Osteoblast (primary cell): Measurements from ENCODE around the gene PEA15. TPM values are rescaled to one million over a fixed set of nuclear protein-coding genes. Genes with fewer than 3 reads are reported as not detected.

Experiments
- DNase-seq: peaks from one replicate; pipeline ENCODE4 v3.0.0; 2011; ENCODE audit warnings: low spot score, mixed read lengths; ENCODE audit not compliant: insufficient read length; ENCODE audit errors: missing footprints
- H2AFZ ChIP-seq: 2 replicates; pipeline ENCODE4 v1.6.0; 2011; ENCODE audit warnings: mild to moderate bottlenecking, low read length
- H3K27ac ChIP-seq: 2 replicates; pipeline ENCODE4 v1.5.1; 2011; ENCODE audit warnings: mild to moderate bottlenecking, low read depth, low read length, moderate library complexity
- H3K27me3 ChIP-seq: 2 replicates; pipeline ENCODE4 v1.6.0; 2012; ENCODE audit warnings: mild to moderate bottlenecking, control low read depth, inconsistent platforms, low read length, moderate library complexity; ENCODE audit not compliant: insufficient read depth
- H3K36me3 ChIP-seq: 2 replicates; pipeline ENCODE4 v1.5.1; 2011; ENCODE audit warnings: mild to moderate bottlenecking, low read length, control low read depth, moderate library complexity; ENCODE audit not compliant: insufficient read depth
- H3K4me1 ChIP-seq: 2 replicates; pipeline ENCODE4 v1.5.1; 2011; ENCODE audit warnings: mild to moderate bottlenecking, low read length, control low read depth, moderate library complexity; ENCODE audit not compliant: insufficient read depth
- H3K4me2 ChIP-seq: 2 replicates; pipeline ENCODE4 v1.6.0; 2011; ENCODE audit warnings: mild to moderate bottlenecking, low read length; ENCODE audit not compliant: insufficient read depth
- H3K4me3 ChIP-seq: fragments of 200-600 bp; sonication (generic); 3 replicates; pipeline ENCODE4 v1.5.1; 2012; ENCODE audit warnings: mild to moderate bottlenecking, low read length, inconsistent platforms; ENCODE audit not compliant: insufficient read depth
- H3K79me2 ChIP-seq: 2 replicates; pipeline ENCODE4 v1.6.0; 2012; ENCODE audit warnings: mild to moderate bottlenecking, low read length, control low read depth, inconsistent platforms; ENCODE audit not compliant: insufficient read depth
- H3K9me3 ChIP-seq: 2 replicates; pipeline ENCODE4 v1.5.1; 2011; ENCODE audit warnings: low read depth, low read length, control low read depth
- H4K20me1 ChIP-seq: 2 replicates; pipeline ENCODE4 v1.6.0; 2012; ENCODE audit warnings: mild to moderate bottlenecking, low read length, control low read depth; ENCODE audit not compliant: insufficient read depth
- CTCF ChIP-seq: IDR thresholded peaks from 2 replicates; pipeline ENCODE4 v1.5.1; 2011; ENCODE audit warnings: mild to moderate bottlenecking, low read depth, low read length, moderate library complexity; ENCODE audit errors: extremely low read depth
- total RNA-seq: library from RNA; depleted of rRNA; stranded (reverse); fragments of >200 nt; gene quantifications from 2 replicates; pipeline ENCODE4 v1.2.3, GENCODE V29; 2012

The PEA15 gene
- total RNA-seq, 1 donor, result 200 TPM

- peaks cover 67% of the 10 kb centered on the region for H3K36me3 ChIP-seq
- no peaks in the 10 kb centered on the region for H3K9me3 ChIP-seq
Measured at GRCh38 chr1:160236806-160237205, 31.6 kb downstream of the PEA15 start.

GRCh38 chr1:160237558-160237957, 32.4 kb downstream of the PEA15 start:
- no peak overlapping the region for H3K4me2 ChIP-seq
- H3K79me2 ChIP-seq, result peaks cover 8% of the 10 kb centered on the region
- H3K4me1 ChIP-seq, result no peaks in the 10 kb centered on the region
- H3K27me3 ChIP-seq, result no peaks in the 10 kb centered on the region
- peaks cover 9% of the 10 kb centered on the region for H4K20me1 ChIP-seq
- no peak for TF ChIP-seq CTCF
- peaks cover 63% of the 10 kb centered on the region for H3K36me3 ChIP-seq
- H2AFZ ChIP-seq, result no peak overlapping the region
- no peak overlapping the region for H3K4me3 ChIP-seq
- H3K27ac ChIP-seq, result no peak overlapping the region
- no peaks in the 10 kb centered on the region for H3K9me3 ChIP-seq
- DNase-seq, result no peak

More at GRCh38 chr1:160236806-160237205, 31.6 kb downstream of the PEA15 start:
- Histone ChIP-seq H3K4me1 (no peaks in the 10 kb centered on the region), H4K20me1 (peaks cover 6% of the 10 kb centered on the region), H3K27ac (no peak overlapping the region), H3K4me2 (no peak overlapping the region), H3K4me3 (no peak overlapping the region), H3K79me2 (peaks cover 6% of the 10 kb centered on the region), H2AFZ (no peak overlapping the region), H3K27me3 (no peaks in the 10 kb centered on the region)
- no peak for DNase-seq
- no peak for TF ChIP-seq CTCF

DNA sequence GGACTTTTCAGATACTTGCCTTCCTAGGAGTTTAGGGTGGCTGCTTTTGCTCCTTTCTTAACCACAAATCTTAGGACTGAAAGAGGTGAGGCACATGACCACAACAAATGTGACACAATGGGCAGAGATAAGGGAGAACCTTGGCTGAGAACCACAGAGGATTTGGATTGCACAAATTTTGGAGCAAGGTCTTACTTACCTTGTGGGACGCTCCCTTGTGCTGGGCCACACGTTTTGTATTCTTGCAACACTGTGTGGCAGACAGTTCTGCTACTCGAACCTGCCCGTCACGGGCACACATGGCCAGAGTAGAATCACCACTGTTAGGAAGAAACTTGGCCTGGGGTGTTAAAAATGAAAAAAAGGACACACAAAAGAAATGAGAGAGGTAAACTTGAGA, 33.2 kb downstream of the PEA15 start:
- Histone ChIP-seq H3K27ac (no peak overlapping the region), H3K79me2 (peaks cover 15% of the 10 kb centered on the region), H3K4me2 (no peak overlapping the region), H3K4me3 (no peak overlapping the region), H4K20me1 (peaks cover 7% of the 10 kb centered on the region), H3K27me3 (no peaks in the 10 kb centered on the region), H3K9me3 (no peaks in the 10 kb centered on the region), H2AFZ (no peak overlapping the region), H3K4me1 (no peaks in the 10 kb centered on the region), H3K36me3 (peaks cover 69% of the 10 kb centered on the region)
- no peak for DNase-seq
- TF ChIP-seq CTCF, result no peak

- H3K4me2 ChIP-seq, result no peak overlapping the region
- no peak overlapping the region for H3K4me3 ChIP-seq
- DNase-seq, result no peak
- no peak overlapping the region for H3K27ac ChIP-seq
- H3K36me3 ChIP-seq, result peaks cover 68% of the 10 kb centered on the region
- H3K79me2 ChIP-seq, result peaks cover 24% of the 10 kb centered on the region
- H2AFZ ChIP-seq, result no peak overlapping the region
- H3K9me3 ChIP-seq, result no peaks in the 10 kb centered on the region
- TF ChIP-seq CTCF, result no peak
- H4K20me1 ChIP-seq, result peaks cover 14% of the 10 kb centered on the region
- no peaks in the 10 kb centered on the region for H3K4me1 ChIP-seq
- no peaks in the 10 kb centered on the region for H3K27me3 ChIP-seq
Measured at GRCh38 chr1:160239582-160240299, 34.6 kb downstream of the PEA15 start.
